Measurements from ENCODE around the gene YIPF1.
"Not testable (repeated sequence)": the region's sequence is repeated elsewhere in the genome, so short reads cannot be mapped to it uniquely, and the experiment has no call there.

Gene YIPF1

GRCh38 chr1:53891678-53892077 is 2.1 kb upstream of the YIPF1 start:
- Histone ChIP-seq H3K4me3 (no peak overlapping the region), H3K36me3 (ENCODE audit: insufficient read depth, low read length) (no peaks in the 10 kb centered on the region), H3K9me3 (ENCODE audit: low read depth, low read length) (no peaks in the 10 kb centered on the region), H3K27ac (no peak overlapping the region), H3K9ac (ENCODE audit: insufficient read length) (no peak overlapping the region)
- TF ChIP-seq POLR2AphosphoS5 (IDR thresholded peaks at IDR 0.05; ENCODE audit: borderline replicate concordance, low read depth, low read length) (no peak), EZH2 (IDR thresholded peaks at IDR 0.05) (no peak), FOXP2 (optimal IDR thresholded peaks at IDR 0.05; ENCODE audit: control extremely low read depth, extremely low read length, insufficient read depth) (no peak)
- DNase-seq (ENCODE audit: low read depth, low spot score): no peak

GRCh38 chr1:53891018-53891417 is 1.4 kb upstream of the YIPF1 start:
- TF ChIP-seq FOXP2 (optimal IDR thresholded peaks at IDR 0.05; ENCODE audit: control extremely low read depth, extremely low read length, insufficient read depth): no peak
- no peak for TF ChIP-seq EZH2 (IDR thresholded peaks at IDR 0.05)
- no peak for TF ChIP-seq POLR2AphosphoS5 (IDR thresholded peaks at IDR 0.05; ENCODE audit: borderline replicate concordance, low read depth, low read length)
- DNase-seq (ENCODE audit: low read depth, low spot score): no peak
- Histone ChIP-seq H3K36me3 (ENCODE audit: insufficient read depth, low read length) (no peaks in the 10 kb centered on the region), H3K9ac (ENCODE audit: insufficient read length) (no peak overlapping the region), H3K4me3 (no peak overlapping the region), H3K9me3 (ENCODE audit: low read depth, low read length) (no peaks in the 10 kb centered on the region), H3K27ac (no peak overlapping the region)

GRCh38 chr1:53890522-53890941 is 935 bp upstream of the YIPF1 start:
- Histone ChIP-seq H3K9me3 (ENCODE audit: low read depth, low read length) (no peaks in the 10 kb centered on the region), H3K9ac (ENCODE audit: insufficient read length) (no peak overlapping the region), H3K27ac (no peak overlapping the region), H3K4me3 (peak overlapping the region; percentile 98), H3K36me3 (ENCODE audit: insufficient read depth, low read length) (no peaks in the 10 kb centered on the region)
- TF ChIP-seq FOXP2 (optimal IDR thresholded peaks at IDR 0.05; ENCODE audit: control extremely low read depth, extremely low read length, insufficient read depth) (no peak), POLR2AphosphoS5 (IDR thresholded peaks at IDR 0.05; ENCODE audit: borderline replicate concordance, low read depth, low read length) (no peak)
- DNase-seq (ENCODE audit: low read depth, low spot score): no peak

DNA sequence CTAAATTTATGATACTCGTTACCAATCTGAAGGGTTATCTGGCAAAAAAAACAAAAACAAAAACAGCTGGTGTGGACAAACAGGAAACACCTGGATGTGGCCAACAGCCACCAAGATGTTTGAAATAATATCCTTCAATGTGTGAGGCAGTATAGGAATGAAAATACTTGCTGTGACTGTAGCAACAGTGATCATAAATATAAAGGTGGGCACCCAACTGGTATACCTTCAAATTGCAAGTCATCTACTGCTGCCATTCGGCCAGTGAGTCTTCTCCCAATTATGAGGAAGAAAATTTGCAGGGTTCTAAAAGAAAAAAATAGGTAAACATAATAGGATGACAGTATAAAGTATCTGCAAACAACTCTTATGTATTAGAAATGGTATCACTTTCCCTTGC is 916 bp downstream of the YIPF1 start:
- TF ChIP-seq POLR2AphosphoS5 (IDR thresholded peaks at IDR 0.05; ENCODE audit: borderline replicate concordance, low read depth, low read length): no peak
- no peak for TF ChIP-seq FOXP2 (optimal IDR thresholded peaks at IDR 0.05; ENCODE audit: control extremely low read depth, extremely low read length, insufficient read depth)
- no peak for TF ChIP-seq EZH2 (IDR thresholded peaks at IDR 0.05)
- Histone ChIP-seq H3K36me3 (ENCODE audit: insufficient read depth, low read length) (no peaks in the 10 kb centered on the region), H3K9ac (ENCODE audit: insufficient read length) (no peak overlapping the region), H3K27ac (no peak overlapping the region), H3K9me3 (ENCODE audit: low read depth, low read length) (no peaks in the 10 kb centered on the region), H3K4me3 (peak overlapping the region; percentile 98)
- DNase-seq (ENCODE audit: low read depth, low spot score): no peak

GRCh38 chr1:53883600-53883999 is 6.0 kb downstream of the YIPF1 start:
- H3K27ac ChIP-seq; H3K36me3 ChIP-seq (ENCODE audit: insufficient read depth, low read length); H3K9ac ChIP-seq (ENCODE audit: insufficient read length); H3K9me3 ChIP-seq (ENCODE audit: low read depth, low read length); H3K4me3 ChIP-seq; DNase-seq (ENCODE audit: low read depth, low spot score): not testable (repeated sequence)

DNA sequence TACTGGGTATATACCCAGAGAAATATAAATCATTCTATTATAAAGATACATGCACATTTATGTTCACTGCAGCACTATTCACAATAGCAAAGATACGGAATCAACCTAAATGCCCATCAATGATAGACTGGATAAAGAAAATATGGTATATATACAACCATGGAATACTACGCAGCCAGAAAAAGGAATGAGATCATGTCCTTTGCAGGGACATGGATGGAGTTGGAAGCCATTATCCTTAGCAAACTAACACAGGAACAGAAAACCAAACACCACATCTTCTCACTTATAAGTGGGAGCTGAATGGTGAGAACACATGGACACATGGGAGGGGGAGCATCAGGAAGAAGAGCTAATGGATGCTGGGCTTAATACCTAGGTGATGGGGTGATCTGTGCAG is 7.7 kb downstream of the YIPF1 start:
- not testable (repeated sequence) for DNase-seq (ENCODE audit: low read depth, low spot score); H3K27ac ChIP-seq; H3K9ac ChIP-seq (ENCODE audit: insufficient read length); H3K4me3 ChIP-seq; H3K9me3 ChIP-seq (ENCODE audit: low read depth, low read length); H3K36me3 ChIP-seq (ENCODE audit: insufficient read depth, low read length)

GRCh38 chr1:53878492-53879105 is 11.0 kb downstream of the YIPF1 start:
- Histone ChIP-seq H3K4me3 (no peak overlapping the region), H3K36me3 (ENCODE audit: insufficient read depth, low read length) (peaks cover 17% of the 10 kb centered on the region), H3K9ac (ENCODE audit: insufficient read length) (no peak overlapping the region), H3K27ac (no peak overlapping the region), H3K9me3 (ENCODE audit: low read depth, low read length) (no peaks in the 10 kb centered on the region)
- TF ChIP-seq POLR2AphosphoS5 (IDR thresholded peaks at IDR 0.05; ENCODE audit: borderline replicate concordance, low read depth, low read length) (no peak), EZH2 (IDR thresholded peaks at IDR 0.05) (no peak), FOXP2 (optimal IDR thresholded peaks at IDR 0.05; ENCODE audit: control extremely low read depth, extremely low read length, insufficient read depth) (no peak)
- no peak for DNase-seq (ENCODE audit: low read depth, low spot score)

DNA sequence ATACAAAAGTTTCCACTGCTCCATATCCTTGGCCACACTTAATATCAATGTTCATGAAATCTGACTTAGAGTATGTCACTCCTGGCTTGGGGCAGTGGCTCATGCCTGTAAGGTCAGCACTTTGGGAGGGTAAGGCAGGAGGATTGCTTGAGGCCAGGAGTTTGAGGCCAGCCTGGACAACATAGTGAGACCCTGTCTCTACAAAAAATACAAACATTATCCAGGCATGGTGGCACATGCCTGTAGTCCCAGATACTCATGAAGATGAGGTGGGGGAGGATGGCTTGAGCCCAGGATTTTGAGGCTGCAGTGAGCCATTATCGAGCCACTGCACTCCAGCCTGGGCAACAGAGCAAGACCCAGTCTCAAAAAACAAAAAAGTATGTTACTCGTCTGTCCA is 14.4 kb downstream of the YIPF1 start:
- H3K9me3 ChIP-seq (ENCODE audit: low read depth, low read length); H3K27ac ChIP-seq; H3K9ac ChIP-seq (ENCODE audit: insufficient read length); H3K36me3 ChIP-seq (ENCODE audit: insufficient read depth, low read length); H3K4me3 ChIP-seq; DNase-seq (ENCODE audit: low read depth, low spot score): not testable (repeated sequence)

GRCh38 chr1:53871773-53872484 is 17.7 kb downstream of the YIPF1 start:
- Histone ChIP-seq H3K4me3 (no peak overlapping the region), H3K27ac (peak overlapping the region; percentile 27; the same call in 1 of the 2 replicates), H3K9ac (ENCODE audit: insufficient read length) (no peak overlapping the region), H3K9me3 (ENCODE audit: low read depth, low read length) (no peaks in the 10 kb centered on the region), H3K36me3 (ENCODE audit: insufficient read depth, low read length) (peaks cover 11% of the 10 kb centered on the region)
- no peak for DNase-seq (ENCODE audit: low read depth, low spot score)
- TF ChIP-seq FOXP2 (optimal IDR thresholded peaks at IDR 0.05; ENCODE audit: control extremely low read depth, extremely low read length, insufficient read depth) (no peak), POLR2AphosphoS5 (IDR thresholded peaks at IDR 0.05; ENCODE audit: borderline replicate concordance, low read depth, low read length) (no peak), EZH2 (IDR thresholded peaks at IDR 0.05) (no peak)

Data from SK-N-MC (cell line).